Stromal cell of bone marrow (primary cell): ENCODE data around the gene FNDC3A.
A peak's percentile ranks its signal among the peaks of the same experiment; 100 is the strongest.
"Not testable (repeated sequence)": the region's sequence is repeated elsewhere in the genome, so short reads cannot be mapped to it uniquely, and the experiment has no call there.

Source experiments
- DNase-seq: peaks from one replicate; pipeline ENCODE4 v3.0.0-alpha.2; 2012; ENCODE audit warnings: low read depth

The FNDC3A gene

GRCh38 chr13:49134305-49134704 lies 158.6 kb downstream of the FNDC3A start:
- no peak for DNase-seq

- DNase-seq, result not testable (repeated sequence)
Observed at GRCh38 chr13:49137138-49137643, 161.5 kb downstream of the FNDC3A start.

GRCh38 chr13:49140910-49141611 lies 165.3 kb downstream of the FNDC3A start:
- DNase-seq, result no peak

GRCh38 chr13:49146950-49147355 lies 171.2 kb downstream of the FNDC3A start:
- peak; percentile 51 for DNase-seq

DNA sequence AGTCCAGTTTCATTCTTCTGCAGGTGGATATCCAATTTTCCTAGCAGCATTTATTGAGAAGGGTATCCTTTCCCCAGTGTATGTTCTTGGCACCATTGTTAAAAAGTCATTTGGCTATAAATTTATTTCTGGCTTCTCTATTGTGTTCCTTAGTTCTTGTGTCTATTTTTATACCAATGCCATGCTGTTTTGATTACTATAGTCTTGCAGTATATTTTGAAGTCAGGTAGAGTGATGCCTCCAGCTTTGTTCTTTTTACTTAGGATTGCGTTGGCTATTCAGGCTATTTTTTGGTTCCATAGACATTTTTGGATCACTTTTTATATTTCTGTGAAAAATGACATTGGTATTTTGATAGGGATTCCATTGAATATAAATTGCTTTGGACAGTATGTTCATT lies 172.7 kb downstream of the FNDC3A start:
- no peak for DNase-seq

- DNase-seq, result not testable (repeated sequence)
Observed at GRCh38 chr13:49157955-49158584, 182.4 kb downstream of the FNDC3A start.

GRCh38 chr13:49163162-49163561 lies 187.4 kb downstream of the FNDC3A start:
- not testable (repeated sequence) for DNase-seq

DNA sequence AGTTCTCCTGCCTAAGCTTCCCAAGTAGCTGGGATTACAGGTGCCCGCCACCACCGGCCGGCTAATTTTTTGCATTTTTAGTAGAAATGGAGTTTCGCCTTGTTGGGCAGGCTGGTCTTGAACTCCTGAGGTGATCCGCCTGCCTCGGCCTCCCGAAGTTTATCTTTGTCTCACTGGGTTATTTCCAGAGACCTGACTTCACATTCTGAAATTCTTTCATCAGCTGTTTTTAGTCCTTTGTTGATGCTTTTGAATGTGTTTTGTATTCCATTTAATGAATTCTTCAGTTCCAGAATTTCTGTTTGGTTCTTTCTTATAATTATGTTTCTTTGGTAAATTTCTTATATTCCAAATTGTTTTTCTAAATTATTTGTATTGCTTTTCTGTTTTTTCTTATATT lies 189.0 kb downstream of the FNDC3A start:
- no peak for DNase-seq

GRCh38 chr13:49165798-49166752 lies 190.4 kb downstream of the FNDC3A start:
- no peak for DNase-seq

GRCh38 chr13:49171359-49171758 lies 195.6 kb downstream of the FNDC3A start:
- DNase-seq, result no peak

GRCh38 chr13:49183672-49184325 lies 208.1 kb downstream of the FNDC3A start:
- DNase-seq, result no peak

DNA sequence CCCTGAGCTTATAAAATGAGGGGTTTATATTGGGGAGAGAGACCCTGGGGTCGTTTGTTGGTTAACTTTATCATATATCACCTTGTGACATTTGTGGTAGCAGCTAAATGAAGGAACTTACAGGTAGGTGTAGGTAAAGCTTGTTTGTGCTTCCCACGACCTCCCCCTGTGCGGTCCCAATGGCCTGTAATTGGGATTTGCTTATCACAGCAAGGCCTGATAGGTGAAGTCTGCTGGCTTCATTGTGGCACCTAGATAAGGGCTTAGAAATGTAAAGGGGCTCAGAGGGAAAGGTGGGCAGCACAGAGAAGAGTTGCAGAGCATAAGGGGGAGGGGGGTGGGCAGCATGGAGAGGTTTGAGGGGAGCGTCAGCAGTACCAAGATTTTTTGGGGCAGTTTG lies 208.9 kb downstream of the FNDC3A start:
- no peak for DNase-seq

- no peak for DNase-seq
Observed at GRCh38 chr13:49185264-49185663, 209.6 kb downstream of the FNDC3A start.

DNA sequence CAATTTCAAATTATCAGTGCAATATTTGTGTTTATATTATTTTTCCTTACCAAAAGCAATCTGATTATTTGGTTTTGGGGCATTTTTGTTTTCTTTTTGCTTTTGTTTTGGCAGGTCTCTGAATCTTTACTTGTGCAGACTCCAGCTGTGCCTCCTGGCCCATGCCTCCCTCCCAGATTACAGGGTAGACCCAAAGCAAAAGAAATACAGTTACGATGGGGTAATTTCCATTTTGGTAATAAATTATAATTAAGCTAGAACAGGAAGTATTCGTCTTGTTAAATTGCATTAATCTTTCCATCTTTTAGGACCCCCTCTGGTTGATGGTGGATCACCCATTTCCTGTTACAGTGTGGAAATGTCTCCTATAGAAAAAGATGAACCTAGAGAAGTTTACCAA lies 215.2 kb downstream of the FNDC3A start:
- DNase-seq, result no peak

GRCh38 chr13:49206641-49207040 lies 230.9 kb downstream of the FNDC3A start:
- no peak for DNase-seq

GRCh38 chr13:49208619-49209018 lies 232.9 kb downstream of the FNDC3A start:
- DNase-seq, result no peak

- DNase-seq, result no peak
Observed at GRCh38 chr13:49210114-49210513, 234.4 kb downstream of the FNDC3A start.

DNA sequence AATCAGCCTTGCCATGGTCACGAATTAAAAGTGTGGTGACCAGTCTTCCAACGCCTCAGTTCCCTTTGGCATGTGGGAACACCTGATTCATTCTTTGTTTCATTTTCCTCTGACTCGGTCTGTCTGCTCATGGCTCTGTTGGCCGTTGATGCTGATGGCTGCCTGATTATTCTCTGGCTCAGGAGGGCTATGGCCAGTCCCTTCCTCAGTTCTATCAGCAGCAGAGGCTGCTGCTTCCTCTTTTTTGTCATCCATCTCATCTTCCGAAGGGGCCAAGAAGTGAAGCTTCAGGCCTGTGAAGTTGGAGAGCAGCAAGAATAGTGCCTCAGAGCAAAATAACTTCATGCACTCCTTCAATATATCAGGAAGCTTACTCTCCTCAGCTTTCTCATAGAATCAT lies 235.0 kb downstream of the FNDC3A start:
- DNase-seq, result no peak

GRCh38 chr13:49213539-49213938 lies 237.8 kb downstream of the FNDC3A start:
- DNase-seq, result no peak

- no peak for DNase-seq
Observed at GRCh38 chr13:49213997-49214916, 238.5 kb downstream of the FNDC3A start.

DNA sequence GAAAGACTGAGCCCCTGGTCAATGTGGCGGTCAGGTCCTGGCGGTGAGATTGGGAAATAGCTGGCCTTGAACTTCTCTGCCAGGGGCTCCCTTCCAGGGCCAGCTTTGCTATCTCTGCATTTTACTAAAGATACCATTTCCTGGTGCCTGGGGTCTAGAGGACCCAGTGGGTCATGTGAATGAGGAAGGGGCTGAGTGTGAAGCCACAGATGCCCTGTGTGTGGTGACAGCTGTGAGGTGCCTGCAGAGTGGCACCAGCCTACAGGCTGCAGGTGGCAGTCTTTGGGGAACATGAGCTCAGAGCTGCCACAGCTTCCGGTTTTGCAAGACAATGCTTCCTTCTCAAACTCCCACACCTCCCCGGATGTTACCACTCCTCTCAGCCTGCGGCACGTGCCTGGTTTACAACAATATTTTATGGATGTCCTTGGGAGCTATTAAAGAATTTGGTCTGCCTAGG lies 239.2 kb downstream of the FNDC3A start:
- no peak for DNase-seq
